HG02678 (cell line): ENCODE results near the gene RAB6B.
A peak's percentile ranks its signal among the peaks of the same experiment; 100 is the strongest.
"Not testable (repeated sequence)": the region's sequence is repeated elsewhere in the genome, so short reads cannot be mapped to it uniquely, and the experiment has no call there.

ENCODE experiments used
- ATAC-seq: cut with Tn5 transposase; IDR thresholded peaks from one replicate; pipeline ENCODE4 v1.9.1; 2021; ENCODE audit warnings: mild to moderate bottlenecking, moderate library complexity; ENCODE audit not compliant: unreplicated experiment

The RAB6B gene

DNA sequence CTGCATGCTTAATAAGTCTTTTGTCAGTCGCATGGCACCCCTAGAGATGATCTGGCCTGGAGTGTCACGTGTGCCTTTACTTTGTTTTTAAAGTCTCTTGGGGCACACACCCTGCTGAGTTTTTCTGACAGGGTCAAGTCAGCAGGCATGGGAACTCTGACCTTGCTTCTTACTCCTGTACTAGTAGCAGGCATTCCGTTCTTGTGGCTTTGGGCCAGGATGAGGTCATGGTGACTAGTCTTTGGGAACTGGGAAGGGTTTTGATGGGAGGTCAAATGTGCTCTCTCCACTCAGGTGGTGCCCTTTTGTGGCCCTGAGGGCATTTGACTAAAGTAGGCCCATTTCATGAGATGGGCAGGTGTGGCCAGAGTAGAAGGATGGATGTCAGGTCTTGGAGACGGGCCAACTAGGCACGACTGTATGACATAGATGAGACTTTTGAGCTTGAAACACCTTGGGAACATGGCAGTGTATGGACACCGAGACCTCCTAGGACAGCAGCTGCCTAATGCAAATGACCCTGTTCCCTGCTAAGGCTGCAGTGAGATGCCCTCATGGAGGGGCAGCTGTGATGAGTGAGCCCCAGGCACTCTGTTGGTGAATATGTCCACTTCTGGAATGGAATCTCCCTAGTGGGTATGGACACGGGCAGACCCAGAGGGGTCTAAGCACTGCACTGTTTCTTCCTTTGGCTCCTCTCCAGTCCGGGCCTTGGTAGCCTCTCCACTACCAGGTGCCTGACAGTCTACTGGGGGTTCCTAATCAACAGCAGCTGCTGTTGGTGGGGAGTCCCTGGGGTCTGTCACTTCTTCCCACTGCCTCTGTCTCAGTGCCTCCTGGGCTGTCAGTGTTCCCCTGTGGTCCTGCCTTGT is 73.7 kb downstream of the RAB6B start:
- no peak for ATAC-seq

DNA sequence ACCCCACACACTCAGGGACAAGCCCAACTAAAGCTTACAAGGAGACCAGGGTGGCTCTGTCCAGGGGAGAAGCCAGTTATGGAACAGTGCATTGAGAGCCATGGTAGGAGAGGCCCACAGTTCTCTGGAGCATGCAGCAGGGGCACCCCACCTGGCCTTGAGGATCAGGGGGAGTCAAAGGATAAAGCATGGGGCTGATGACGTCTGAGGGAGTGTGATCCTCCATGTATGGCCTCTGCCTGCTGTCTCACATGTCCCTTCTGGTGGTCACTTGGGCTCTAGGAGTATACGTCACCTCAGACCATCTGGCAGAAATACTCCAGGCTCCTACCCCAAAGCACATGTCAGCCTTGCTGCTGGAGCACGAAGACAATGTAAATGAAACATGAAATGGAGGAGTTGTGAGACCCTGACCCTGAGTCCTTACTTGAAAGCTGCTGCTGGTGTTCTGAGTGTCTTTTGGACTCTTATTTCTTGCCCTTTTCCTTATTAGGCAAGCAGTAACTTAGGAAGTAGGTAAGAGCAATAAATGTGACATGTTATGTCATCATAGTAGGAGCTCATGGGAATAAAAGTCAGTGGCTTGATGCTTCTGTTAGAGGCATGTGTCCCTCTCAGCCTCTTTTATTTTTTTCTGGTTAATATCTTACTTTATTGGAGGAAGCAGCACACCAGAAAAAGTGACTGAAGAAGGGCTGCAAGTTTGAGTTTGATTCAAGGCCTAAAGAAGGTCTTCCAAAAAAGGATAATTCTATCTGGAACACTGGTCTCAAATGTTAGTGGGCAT is 74.6 kb downstream of the RAB6B start:
- no peak for ATAC-seq

DNA sequence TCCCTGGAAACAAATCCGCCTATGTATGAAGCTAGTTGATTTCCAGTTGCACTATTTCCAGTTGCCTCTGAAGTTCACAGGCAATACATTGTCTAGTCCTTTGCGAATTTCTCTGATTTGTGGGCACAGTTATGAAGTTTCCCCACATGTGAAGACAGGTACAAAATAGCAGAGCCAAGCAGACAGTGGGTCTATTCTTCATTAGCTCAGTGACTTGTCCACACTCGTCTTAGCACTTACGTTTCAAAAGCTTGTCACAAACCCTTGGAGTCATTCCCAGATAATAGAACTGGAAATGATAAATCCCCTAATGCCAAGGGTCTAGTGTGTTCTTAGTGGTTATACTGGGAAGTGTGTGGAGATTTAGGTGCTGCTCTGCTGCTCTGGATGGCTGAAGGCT is 75.6 kb downstream of the RAB6B start:
- ATAC-seq: no peak

DNA sequence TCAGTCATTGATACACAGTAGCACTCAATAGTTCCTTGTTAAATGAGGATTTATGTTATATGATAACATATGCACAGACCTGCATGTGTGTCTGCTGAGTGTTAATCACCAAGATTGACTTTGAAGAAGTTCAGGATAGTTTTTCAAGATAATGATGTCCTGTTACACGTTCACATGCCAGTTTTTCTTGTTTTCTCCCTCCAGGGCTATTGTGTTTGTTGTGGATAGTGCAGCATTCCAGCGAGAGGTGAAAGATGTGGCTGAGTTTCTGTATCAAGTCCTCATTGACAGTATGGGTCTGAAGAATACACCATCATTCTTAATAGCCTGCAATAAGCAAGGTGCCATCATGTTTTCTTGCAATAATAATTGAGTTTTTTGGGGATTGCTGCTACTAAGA is 80.3 kb downstream of the RAB6B start:
- ATAC-seq: no peak

DNA sequence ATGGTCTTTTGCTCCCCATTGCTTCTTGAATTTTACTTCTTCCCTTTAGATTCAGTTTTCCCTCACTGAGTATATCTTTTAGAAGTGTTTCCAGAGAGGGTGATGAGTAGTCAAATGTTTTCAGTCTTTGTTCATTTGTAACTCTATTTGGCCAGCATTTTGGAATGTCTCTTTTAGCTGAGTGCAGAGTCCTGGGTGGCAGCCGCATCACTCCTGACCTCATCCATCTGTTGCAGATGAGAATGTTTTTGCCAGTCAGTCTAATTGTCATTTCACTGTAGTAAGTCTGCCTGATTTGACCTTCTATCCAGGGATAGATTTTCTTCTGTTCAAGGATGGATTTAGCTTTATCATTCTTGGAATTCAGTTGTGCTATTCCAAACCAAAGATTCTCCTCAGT is 82.8 kb downstream of the RAB6B start:
- ATAC-seq: no peak

DNA sequence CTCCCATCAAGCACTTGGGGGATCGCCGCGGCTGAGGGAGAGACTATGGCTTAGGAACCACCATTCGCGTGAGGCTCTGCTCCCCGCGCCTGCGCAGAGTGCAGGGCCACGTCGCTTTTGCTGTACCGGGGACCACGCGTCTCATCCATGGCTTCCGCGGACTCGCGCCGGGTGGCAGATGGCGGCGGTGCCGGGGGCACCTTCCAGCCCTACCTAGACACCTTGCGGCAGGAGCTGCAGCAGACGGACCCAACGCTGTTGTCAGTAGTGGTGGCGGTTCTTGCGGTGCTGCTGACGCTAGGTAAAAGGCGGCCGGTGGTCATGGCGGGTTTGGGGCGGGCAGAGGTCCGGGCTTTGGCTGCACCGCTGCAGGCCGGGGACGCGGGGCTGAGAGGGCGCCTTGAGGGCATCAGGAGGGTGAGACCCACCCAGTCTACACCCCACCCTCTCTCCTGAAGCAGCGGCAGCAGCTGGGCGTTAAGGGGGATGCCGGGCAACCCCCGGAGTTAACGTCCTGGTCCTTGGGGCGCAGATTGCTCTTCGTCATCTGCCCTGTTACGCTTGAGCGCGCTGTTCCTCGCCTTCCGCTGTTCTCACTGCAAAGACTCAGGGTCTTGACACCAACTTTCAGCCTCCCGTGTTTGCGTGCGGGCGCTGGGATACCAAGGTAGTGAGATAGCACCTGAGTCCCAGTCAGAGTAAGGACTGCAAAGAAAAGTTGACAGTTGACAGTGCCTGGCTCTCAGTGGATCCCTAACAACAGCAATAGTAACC is 89.8 kb downstream of the RAB6B start, which contains the start of gene SRPRB:
SRPRB (plus strand) TSS at position 114 of the 774 bp plus-strand sequence; CDS start at position 148, 34 bp downstream.
- peak; percentile 98 for ATAC-seq

DNA sequence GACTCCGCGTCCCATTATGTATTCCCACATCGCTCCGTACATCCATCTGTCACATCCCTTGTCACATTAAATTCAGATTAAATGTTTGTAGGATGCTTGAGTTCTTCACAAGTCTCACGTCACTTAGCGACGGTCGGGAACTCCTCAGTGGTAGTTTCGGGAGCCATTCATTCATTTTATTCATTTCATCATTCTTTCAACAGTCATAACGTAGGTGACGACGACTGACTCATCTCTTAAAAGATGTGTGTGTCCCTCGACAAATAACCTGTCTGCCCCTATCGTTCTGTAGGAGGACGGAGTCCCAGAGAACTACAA is 90.3 kb downstream of the RAB6B start:
- ATAC-seq: no peak

DNA sequence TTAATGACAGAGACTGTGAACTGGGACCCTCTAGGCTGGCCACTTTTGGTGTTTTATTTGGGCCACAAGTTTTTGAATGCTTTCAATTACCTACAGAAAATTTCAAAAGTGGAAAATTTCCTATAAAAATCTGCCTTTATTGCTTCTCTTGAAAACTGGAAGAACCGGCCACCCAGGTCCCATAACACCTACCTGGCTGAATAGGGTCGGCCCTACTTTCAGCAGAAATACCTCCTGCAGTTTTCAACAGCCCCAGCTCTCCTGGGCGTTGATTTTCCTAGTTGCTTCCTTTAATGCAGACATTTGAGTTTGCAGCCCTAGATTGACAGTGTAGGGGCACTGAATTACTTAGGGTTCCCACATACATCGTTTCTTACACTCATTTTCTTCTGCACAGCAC is 90.8 kb downstream of the RAB6B start:
- no peak for ATAC-seq

DNA sequence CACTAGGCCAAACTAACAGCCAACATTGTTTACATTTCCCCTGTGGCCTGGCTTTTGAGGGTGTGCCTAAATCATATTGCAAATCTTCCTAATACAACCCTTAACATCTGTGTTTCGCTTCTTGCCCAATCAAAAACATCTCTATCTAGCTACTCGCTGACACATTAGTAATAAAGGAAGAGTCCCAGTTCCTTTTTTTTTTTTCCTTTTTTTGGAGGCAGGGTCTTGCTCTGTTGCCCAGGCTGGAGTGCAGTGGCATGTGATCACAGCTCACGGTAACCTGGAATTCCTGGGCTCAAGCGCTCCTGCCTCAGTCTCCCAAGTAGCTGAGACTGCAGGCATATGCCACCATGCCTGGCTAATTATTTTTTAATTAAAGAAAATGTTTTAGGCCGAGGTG is 92.2 kb downstream of the RAB6B start:
- no peak for ATAC-seq

DNA sequence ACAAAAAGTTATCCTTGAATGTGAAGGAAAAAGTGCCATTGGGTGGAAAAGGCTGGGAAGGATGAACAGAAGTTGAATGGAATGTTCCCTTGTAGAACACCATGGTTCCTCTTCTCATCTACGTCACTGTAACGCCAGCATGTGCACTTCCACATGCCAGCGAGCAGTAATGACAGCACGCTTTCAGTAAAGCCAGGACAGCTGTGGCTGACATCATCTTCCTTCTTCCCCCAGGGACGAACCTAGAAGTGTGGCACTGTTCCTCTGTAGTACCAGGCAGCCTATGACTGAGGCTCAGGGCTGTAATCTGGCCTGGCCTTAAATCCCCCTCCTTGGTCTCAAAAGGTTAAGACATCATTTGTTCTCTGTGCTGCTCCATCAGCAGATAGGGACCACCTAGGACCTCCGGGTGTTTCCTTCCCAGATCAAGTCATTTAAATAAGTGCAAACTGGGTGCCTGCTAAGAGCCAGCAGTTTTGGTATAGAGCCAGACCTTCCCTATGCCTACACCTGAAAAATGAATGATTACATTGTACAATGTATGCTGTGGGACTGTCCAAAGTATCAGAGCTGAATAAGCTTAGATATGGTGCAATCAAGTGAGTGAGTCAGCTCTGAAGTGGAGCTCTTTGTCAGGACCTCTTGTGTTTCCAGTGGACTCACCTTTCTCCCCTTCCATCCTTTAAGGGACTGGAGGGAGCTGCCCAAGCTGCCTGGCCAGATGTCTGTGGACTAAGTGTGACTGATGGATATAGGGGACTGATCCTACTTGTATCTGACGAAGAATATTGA is 95.7 kb downstream of the RAB6B start:
- ATAC-seq: no peak

DNA sequence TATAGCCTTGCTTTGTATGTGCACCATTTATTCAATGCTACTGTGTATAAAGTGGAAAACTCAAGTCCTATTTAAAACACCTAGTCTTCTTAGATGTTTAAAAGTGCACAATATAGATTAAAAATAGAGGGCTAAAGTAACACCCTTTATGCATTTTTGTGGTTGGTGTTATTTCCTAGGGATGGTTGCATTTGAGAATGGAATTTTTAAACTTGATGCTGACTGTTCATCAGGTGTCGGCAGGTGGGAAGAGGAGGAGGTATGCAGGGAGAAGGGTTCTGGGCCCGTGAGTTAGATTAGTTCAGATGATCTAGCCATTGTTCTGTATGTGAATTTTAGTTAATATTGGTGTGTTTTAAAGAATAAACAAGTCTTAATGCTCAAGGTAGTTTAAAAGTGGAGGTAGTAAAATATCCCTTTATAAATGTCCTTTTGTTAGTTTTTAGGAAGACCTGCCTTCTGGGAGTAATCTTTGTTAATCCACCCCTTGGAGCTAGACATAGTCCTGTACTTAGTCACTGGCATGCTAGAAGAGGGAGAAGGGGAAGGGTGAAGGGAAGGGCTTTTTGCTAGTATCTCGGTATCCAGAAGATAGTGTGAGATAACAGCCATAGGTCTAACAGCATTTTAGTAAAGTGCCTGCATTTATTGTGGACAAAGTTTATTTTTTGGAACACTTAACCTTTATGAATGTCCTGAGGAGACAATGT is 98.1 kb downstream of the RAB6B start:
- no peak for ATAC-seq

DNA sequence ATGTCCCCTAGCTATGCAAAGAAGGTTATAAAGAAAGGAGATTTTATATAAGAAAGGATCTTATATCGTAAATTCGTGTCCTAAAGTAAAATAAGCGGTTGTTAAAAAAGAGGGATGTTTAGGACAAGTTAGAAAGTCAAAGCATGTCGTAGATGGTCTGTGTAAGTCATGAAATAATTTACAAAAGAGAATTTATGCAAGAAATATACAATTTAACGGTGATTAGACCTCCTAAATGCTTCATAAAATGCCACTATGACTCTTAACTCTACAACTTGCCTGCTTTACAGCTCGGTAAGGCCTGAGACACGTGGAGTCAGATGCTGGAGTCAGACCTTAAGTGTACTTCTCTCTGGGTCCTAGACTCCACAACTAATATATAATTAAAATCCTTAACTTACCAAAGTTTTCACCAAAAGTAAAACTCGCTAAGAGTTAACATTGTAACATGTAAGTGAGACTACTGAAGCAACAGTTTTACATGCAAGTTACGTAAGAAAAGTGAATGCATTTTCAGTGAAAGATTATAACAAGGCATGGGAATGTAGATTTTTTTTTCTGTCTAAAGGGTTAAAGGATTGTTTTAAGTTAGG is 103.4 kb downstream of the RAB6B start:
- ATAC-seq: no peak

DNA sequence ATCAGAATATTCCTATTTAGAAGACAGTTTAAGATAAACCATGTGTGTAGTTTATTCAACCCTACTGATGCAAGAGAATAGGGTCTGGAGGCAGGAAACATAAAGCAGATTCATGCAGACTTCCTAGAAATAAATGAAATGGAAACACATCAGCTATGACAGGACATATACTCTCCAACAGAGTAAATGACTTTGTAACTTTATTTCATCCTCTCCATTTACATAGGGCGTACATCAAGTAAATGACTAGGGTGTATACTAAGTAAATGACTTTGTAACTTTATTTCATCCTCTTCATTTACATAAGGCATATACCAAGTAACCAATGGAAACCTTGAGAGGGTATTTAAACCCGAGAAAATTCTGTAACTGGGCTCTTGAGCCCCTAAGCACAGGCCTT is 107.7 kb downstream of the RAB6B start:
- no peak for ATAC-seq

DNA sequence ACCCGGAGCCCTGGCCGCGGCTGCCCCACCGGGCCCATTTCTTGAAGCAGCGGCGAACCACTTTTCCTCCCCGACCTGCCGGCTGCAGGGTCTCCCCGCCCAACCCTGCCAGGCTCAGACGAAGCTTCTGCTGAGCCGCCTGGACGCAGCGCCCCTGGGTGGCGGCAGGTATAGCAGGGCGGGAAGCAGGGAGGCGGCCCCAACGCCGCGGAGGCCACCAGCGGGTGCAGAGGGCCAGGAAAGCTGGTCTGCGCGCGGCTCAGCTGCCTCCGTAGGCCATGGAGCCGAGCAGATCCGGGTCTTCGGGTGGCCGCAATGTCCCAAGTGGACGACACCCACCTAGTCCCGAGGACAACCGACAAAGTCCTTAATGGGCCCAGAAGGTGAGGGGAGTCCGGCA is 111.9 kb downstream of the RAB6B start:
- ATAC-seq: no peak

DNA sequence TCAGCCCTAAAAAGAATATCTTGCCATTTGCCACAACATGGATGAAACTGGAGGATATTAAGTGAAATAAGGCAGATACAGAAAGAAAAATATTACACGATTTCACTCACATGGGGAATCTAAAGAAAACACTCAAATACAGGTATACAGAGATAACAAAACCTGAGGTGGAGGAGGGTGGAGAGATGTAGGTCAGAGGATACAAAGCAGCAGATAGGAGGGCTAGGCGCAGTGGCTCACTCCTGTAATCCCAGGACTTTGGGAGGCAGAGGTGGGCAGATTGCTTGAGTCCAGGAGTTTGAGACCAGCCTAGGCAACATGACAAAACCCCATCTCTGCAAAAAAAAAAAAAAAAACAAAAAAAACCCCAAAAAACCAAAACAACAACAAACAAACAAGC is 113.2 kb downstream of the RAB6B start:
- no peak for ATAC-seq

DNA sequence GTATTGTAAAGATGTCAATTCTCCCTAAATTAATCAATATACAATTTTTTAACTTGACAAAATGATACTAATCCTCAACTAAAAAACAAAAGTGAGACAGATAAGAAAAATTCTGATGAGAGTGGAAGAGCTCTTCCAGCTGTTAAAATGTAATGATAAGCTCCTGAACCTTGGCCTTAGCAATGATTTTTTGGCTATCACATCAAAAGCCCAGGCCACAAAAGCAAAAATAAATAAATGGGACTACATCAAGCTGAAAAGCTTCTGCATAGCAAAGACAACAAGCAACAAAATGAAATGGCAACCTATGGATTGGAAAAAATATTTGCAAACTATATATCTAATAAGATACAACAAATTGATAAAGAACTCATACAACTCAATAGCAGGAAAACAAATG is 114.1 kb downstream of the RAB6B start:
- no peak for ATAC-seq

DNA sequence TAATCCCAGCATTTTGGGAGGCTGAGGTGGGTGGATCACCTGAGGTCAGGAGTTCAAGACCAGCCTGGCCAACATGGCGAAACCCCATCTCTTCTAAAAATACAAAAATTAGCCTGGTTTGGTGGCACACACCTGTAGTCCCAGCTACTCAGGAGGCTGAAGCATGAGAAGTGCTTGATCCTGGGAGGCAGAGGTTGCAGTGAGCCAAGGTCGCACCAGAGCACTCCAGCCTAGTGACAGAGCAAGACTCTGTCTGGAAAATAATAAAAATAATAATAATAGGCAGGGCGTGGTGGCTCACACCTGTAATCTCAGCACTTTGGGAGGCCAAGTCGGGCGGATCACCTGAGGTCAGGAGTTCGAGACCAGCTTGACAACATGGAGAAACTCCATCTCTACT is 114.9 kb downstream of the RAB6B start:
- ATAC-seq: not testable (repeated sequence)

DNA sequence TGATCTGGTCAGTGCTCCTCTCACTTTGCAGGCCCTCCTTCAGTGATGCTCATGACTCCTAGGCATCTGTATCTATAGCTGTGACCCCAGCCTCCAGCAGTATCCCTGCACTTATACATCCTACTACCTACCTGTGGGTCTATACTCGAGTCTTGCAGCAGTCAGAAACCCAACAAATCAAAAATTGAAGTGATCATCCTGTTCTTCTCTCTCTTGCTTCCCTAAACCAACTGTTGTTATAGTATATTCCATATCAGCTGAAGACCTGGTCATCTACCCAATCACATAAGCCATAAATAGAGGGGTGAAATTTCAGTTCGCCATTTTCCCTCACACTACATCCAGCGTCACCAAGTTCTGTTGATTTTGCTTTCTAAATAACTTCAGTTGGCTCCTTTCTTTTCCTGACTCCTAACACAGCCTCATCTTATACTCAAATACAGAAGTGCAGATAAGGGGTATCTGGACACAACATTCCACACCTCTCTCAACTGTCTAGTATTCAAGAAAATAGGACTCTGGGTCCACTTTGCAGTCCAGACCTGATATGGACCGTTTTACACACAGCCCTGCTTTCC is 116.0 kb downstream of the RAB6B start:
- no peak for ATAC-seq

DNA sequence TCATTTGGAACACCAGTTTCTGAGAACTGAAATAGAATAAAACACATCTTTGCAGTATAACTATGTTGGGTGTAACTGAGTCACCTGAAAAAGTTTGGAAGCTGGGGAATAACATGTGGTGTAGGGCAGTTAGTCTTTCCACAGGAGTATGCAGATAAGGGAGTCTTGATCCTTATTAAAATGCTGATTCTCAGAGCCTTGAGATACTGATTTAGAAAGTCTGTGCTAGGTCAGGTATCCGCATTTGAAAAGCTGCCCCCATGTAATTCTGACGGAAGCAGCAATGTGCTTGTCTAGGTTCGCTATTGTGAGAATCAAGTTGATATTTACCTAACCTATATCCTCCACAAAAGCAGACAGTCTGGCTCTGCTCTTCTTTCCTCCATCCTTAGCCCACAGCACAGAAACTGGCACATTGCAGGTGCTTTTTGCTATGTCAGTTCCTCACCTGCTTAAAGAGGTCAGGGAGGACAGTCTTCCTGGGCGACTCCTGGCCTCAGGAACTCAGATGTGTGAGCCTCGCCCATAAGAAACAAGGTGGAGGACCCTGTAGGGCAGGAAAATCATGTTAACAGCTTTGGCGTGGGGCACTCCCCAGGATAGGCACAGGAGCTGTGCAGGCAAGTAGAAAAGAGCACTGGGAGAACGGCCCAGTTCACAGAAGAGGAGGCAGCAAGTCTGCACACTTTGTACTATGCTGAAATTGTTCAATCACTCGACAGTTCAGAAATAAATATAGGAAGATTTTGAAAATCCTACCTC is 117.7 kb downstream of the RAB6B start:
- ATAC-seq: no peak
